GM19023 (cell line): Measurements from ENCODE around the gene DNAJC16.
"Not testable (repeated sequence)": the region's sequence is repeated elsewhere in the genome, so short reads cannot be mapped to it uniquely, and the experiment has no call there.

Experiments
- ATAC-seq: cut with Tn5 transposase; IDR thresholded peaks from one replicate; pipeline ENCODE4 v1.9.1; 2021; ENCODE audit warnings: mild to moderate bottlenecking, moderate library complexity; ENCODE audit not compliant: unreplicated experiment

DNAJC16 gene

DNA sequence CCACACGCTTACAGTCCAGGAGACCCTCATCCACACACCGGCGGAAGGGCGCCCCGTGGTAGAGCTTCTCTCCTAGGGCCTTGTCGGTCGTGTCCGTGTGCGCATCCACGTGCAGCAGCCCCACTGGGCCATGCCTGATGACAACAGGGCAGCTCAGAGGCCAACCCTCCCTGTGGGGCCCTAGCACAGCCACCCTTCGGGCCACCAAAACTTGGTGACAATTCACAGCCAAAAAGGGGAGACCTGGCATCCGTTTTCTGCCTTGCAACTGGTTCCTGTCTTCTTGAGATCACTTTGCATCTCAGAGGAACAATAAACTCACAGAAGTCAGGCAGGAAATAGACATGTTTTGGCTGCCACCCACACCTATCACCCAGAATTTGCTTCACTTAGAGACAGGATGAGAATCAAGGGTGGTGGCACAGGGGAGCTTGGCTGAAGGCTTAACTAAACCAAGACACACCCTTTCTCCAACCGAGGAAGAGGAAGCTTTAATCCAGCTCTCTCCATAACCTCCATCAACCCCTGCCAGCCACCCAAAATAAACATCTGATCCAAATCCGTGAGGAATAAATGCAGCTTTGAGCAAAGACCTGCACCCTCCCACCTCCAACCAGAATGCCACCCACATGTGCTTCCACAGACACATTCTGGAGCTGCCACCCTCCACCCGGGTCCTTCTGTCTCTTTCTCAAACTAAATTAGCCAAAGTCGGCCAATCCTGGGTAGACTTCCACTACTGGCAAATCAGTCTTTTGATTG lies 52.5 kb downstream of the DNAJC16 start:
- ATAC-seq, result no peak

DNA sequence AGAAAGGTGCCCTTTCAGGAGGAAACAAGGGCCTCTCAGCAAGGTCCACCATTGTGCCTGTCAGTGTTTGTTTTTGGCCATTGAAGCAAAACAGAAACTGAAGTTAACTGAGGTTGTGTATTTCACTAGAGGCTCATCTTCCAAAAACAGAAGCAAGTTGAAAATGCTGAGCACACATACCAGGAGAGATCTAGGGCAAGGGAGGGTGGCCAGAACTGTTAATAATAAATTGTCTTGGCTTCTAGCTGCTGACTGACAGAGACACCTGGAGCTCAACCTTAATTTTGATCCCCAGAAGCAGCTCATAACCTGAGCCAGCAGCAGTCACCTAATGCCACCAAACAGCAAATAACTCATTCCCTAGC lies 53.0 kb downstream of the DNAJC16 start:
- no peak for ATAC-seq

DNA sequence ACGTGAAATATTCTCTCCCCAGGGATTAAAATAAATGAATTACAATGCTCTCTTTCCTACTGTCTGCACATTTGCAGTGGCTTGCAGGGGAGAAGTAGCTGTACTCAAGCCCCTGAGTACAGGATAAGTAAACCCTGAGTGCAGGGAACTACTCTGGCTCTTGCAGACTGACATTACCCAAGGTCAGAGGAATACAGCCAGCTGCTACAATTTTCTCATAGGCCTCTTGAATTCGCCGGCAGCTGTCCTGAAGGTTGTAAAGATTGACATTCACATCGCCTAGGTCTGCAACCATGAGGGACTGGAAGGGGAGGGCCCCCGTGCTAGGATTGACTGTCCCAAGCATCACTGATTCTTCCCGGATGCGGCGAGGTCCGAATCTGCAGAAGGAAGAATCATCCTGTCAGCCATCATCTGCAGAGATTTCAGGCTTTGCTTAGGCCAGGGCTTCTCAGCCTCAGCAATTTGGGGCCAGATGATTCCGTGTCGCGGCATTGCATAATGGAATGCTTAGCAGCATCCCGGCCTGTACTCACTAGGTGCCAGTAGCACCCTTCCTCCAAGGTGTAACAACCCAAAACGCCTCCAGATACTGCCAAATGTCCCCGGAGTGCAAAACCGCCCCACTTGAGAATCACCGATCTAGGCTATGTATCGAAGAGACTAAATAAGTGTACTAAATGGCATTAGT lies 56.5 kb downstream of the DNAJC16 start:
- ATAC-seq, result no peak

DNA sequence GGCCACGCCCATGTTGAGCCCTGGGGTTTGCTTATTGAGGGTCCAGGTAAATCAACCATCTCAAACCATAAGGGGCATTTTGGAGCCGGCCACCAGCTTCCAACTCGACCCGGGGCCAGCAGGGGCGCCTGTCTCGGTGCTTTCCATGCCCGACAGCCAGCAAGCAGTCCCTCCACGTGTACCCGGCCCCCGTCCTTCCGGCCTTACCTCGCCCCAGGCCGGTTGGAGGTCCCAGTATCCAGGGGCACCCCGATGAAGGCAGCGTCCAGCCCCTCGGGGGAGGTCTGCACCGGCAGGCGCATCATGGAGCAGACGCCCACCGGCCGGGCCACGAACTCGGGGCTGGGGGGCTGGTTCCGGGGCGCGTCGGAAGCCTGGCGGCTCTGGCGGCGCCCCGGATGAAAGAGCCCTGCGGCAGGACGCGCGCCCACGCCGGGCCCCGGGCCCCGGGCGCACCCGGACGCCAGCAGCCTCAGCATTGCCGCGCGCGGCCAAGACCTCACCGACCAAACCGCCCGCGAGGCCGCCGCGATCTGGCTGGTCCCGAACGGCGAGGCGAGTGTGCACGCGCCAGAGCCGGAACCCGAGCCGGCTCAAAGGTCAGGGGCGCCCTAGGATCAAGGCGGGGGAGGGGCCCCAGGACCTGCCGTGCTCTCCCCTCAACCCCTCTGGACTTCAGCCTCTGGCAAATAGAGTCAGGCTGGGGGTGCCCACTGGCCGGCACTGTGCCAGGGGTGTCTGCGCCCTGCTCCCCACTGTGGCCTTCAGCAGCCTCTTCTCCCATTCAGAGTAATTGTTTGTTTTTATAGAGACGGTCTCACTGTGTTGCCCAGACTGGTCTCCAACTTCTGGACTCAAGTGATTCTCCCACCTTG lies 58.1 kb downstream of the DNAJC16 start, which contains the start of gene AGMAT:
TSS of gene AGMAT (minus strand) at position 563 of the 875 bp plus-strand sequence. CDS start at position 479, 84 bp downstream.
- peak; percentile 62 for ATAC-seq

DNA sequence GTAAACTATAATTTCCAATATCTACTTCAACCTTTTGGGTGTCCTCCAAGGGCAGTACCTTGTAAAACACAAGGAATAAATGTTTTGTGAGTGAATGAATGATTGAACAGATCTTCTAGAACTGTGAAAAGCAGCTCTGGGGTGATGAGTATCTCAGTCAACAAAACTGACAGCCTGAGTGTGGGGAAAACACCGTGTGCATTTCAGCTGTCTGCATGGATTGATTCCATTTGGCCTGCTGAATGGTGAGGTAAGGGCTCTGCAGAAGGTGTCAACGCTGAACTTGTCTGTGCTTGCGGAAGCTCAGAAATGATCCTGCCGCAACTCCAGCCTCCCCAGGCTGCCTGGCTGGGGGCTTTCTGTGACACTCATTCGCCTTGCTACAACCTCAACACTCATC lies 65.6 kb downstream of the DNAJC16 start:
- ATAC-seq, result no peak

DNA sequence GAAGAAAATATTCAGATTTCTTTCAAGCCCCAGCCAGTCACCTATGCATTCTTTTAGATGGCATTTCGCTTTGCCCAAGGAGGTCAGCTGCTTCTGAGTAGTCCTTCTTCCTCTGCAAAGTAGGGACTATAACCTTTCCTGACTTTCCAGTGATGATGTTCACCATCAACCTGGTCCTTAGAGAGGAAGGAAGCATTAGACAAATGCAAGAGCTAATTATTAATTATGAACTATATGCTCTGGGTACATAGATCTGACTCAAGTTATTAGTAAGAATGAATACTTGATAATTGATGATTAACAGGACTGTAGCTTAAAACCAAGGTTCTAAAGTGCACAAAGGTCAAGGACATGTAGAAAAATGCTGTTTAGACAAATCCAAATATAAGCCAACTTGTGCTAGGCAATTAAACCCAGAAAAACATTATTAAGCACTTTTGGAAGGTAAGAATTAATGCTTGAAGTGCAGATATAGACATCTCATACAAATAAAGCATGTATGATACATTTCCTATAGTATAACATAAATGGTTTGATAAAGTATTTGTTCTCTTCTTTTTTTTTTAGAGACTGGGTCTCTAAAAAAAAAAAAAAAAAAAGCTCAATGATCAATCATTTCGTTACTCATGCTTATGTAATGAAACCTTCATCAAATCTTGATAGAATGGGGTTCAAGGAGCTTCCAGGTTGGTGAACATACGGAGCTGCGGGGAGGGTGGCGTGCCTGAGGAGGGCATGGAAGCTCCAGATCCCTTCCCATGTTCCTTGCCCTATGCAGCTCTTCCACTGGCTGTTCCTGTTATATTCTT lies 69.4 kb downstream of the DNAJC16 start:
- ATAC-seq, result no peak

DNA sequence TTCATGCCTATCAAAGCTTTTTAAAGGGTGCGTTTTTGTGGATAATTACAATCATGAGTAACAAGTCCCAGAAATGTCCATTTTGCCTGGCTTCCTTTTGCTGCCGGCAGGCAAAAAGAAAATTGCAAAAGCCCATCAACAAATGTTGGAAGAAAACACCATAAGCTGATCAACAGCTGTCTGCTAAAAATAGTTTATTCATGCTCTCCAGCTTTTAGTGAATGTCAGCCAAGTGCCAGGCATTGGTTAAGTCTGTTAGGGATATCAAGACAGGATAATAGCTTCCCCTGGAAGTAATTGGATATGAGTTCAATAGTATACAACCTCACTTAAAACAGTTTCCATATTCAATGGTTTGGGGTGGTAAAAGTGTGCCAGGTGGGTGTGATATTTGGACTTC lies 71.8 kb downstream of the DNAJC16 start:
- no peak for ATAC-seq

DNA sequence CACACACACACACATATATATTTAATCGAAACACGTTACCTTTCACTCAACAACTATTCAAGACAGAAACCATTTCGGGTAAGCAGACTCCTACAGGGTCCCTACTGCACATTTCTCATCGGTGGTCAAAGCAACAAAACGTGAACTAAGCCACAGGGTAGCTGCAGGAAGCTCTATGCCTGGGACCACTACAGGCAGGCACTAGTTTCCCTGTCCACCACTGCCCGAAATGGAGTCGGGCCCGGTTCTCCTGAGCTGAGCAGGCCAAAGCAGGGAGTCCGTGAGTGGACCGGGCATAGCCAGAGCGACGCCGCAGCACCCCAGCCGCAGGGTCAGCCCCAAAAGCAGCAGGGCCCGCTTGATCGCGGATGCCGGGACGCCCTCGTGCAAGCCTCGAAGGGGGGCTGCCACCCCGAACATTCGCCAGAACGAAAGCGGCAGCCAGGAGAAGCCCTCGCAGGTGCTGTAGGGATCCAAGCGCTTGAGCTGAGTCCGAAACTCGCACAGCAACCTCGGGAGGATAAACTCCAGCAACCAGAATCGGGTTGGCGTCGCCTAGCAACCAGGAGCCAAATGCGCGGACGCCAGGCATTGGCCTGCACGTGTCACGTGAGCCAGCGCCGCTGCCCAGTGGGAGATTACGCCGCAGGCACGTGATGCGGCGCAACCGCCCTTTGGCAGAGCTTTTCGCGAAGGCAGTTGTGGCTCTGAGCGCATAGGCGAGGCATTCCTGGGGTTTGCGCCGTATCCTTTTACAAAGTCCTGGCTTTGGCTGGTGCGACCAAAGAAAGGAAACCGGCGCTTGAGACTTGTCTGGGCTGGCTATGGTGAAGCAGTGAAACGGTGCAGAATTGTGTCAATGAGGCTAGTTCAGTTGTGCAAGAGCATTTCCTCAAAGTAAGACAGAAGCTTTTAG lies 76.7 kb downstream of the DNAJC16 start:
- ATAC-seq, result peak; percentile 85

DNA sequence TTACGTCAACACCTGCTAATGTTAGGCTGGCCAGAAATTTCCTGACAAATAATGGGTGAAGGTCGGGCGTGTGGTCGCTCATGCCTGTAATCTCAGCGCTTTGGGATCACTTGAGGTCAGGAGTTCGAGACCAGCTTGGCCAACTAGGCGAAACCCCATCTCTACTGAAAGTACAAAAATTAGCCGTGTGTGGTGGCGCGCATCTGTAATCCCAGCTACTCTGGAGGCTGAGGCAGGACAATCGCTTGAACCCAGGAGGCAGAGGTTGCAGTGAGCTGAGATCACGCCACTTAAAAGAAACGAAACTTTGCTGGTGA lies 77.3 kb downstream of the DNAJC16 start:
- ATAC-seq, result not testable (repeated sequence)

DNA sequence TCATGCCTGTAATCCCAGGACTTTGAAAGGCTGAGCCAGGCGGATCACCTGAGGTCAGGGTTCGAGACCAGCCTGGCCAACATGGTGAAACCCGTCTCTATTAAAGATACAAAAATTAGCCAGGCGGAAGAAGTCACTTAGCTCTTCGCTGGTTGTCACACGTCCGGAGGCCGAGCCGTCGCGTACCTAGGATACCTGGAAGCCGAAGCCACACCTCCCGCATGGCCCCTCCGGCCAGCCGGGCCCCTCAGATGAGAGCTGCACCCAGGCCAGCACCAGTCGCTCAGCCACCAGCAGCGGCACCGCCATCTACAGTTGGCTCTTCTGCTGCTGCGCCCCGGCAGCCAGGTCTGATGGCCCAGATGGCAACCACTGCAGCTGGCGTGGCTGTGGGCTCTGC lies 77.8 kb downstream of the DNAJC16 start:
- ATAC-seq, result not testable (repeated sequence)

DNA sequence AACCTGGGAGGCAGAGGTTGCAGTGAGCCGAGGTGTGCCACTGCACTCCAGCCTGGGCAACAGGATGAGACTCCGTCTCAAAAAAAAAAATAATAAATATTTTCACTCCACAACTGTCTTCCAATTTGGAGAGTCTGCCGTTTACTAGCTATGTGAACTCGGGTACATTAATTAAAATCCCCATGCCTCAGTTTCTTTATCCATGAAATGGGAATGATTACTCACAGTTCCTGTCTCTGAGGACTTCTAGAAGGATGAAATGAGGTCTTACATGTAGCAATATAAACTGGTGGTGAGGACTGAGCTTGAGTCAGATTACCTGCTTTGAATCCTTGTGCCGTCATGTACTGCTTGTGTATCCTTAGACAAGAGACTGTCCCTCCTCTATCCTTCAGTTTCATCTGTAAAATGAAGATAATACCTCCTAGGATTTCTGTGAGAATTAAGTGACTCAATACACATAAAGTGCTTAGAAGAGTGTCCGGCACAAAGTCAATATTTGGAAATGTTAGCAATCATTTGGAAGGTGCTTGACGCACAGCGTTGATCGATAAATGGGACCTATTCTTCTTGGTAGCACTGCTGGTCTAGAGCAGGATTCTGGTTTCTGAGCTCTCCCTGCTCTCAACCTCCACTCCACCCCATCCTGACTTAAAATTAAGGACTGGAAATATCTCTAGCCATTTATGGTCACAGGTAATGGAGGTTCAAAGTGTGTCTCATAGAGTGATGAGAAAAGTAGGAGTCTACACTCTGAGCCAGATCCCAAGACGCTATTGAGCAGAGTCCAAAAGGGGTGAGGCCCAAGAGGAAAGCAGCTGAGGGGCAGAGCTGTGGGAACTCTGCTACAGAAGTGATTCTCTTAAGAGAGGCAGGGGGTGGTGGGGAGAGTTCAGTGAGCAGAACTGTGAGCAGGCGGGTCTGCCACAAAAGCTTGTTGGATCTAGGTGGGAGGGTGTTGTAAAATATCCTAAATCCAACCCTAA lies 79.0 kb downstream of the DNAJC16 start:
- no peak for ATAC-seq

DNA sequence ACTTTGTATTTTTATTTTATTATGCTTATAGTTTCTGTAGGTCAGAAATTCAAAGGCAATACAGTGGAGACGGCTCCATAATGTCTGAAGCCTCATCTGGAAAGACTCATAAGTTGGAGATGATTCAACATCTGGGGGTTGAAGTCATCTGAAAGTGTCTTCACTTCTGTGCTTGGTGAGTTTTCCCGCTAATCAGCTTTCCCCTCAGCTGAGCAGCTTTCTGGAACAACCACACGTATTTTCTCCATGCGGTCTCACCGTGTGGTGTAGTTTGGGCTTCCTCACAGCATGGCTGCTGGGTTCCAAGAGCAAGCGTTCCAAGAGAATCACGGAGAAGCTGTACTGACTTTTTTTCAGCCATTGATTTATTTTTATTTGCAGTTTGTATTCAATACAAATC lies 83.0 kb downstream of the DNAJC16 start:
- ATAC-seq, result no peak

DNA sequence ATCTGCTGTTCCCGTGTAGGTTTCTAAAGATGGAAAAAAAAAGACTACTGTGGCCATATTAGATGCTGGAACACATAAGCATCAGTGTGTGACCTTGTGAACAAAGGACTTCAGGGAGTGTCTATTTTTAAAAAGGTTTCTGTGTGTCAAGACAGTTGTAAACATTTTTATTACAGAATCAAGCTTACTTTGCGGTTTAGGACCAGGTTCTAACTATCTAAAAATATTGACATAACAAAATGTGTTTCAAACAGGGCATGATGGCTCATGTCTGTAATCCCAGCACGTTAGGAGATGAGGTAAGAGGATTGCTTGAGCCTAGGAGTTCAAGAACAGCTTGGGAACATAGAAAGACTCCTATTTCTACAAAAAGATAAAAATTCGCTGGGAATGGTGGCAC lies 83.5 kb downstream of the DNAJC16 start:
- ATAC-seq, result no peak

DNA sequence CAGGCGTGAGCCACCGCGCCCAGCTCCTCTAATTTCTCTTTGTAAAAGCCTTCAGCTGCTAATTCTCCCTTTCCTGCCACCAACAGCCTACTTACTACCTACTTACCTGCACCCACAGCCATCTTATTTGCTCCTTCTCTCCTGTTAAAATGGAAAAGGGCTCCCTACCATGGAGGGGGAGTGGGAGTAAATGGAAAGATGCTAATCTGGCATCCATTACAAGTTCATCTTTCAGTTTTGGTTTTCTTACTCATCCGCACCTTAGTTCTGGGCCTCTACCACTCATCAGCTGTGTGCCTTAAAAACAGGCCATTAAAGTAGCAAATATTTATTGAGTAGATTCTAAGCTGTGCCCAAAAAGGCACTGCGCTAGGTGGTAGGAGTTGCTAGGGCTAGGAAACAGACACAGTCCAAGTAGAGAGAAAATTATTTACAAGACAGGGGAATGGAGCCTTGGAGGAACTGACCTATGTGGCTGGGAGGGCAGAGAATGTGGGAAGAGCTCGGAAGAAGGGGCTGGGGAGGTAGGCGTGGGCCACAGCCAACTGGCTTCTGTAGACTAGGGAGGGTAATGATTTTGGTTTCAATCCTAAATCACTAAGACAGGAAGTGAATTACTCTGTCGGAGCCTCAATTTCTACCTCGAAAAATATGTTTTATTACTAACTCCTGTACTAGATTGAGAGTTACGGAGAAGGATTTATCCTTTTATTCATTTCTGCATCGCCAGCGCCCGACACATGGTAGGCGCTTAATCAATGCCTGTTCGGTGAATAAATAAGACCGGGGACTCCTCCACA lies 89.9 kb downstream of the DNAJC16 start:
- ATAC-seq, result peak; percentile 4

DNA sequence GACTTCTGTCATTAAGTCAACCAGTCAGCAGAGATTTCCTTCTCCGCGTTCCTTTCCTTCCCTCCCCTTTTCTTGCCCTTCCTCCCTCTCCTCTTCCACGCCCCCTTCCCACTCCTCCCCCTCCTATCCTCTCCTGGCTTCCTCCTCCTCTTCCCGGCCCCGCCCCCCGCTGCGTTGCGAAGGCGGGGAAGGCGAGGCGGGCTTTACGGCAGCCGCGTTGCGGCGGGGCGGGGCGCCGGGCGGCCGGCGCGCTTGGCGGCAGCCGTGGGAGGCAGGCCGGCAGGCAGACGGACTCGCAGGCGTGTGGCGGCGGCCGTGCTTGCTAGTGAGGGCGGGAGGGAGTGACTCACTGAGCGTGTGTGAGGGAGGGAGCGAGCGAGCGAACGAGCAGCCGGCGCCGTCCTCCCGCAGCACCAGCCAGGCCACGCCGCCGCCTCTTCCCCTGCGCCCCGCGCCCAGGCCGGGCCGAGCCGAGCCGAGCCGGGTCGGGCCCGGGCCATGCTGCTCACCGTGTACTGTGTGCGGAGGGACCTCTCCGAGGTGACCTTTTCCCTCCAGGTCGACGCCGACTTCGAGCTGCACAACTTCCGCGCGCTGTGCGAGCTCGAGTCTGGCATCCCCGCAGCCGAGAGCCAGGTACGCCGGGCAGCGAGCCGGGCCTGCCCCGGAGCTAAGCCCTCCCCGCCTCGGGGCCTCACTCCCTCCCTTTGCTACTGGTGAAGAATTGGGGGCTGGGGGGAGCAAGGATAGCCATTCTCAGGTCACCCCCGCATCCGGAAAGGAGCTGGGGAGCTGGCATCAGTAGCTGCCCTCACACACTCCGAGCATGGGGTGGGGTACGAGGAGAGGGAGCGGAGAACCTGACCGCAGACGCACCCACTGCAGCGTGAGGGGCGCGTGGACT lies 90.8 kb downstream of the DNAJC16 start, which contains the start of gene DDI2:
TSS of gene DDI2 (plus strand) at position 286 of the 904 bp plus-strand sequence. CDS start at position 499, 213 bp downstream.
- ATAC-seq, result peak; percentile 76

DNA sequence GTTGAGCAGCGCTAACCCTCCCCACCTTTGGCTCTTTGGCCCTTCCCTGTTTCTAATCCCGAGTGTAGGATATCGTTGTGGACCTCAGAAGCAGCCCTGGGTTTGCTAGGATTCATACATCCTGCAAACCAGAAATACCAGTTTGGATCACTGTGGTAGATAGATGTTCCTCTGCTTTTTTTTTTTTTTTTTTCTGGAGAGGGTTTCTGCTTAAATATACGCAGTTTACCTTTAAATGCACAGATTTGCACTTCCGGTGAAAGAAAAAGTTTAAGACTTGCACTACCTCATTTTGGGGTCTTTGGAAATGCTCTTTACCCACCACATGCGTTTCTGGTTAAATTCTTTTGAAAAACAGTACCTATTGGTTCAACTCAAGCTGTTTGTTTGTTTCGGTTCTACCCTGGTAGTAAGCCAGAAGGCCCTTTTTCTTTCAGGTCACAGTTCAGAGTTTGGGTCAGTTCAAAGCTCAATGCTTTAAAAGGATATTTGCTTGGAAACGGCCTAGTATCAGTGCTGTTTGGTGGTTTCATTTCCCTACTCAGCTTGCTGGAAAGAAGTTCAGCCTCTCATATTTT lies 91.5 kb downstream of the DNAJC16 start:
- no peak for ATAC-seq
